HS-27A (cell line): ENCODE results near the gene CHRD.

ENCODE experiments used
- DNase-seq: peaks from one replicate; pipeline ENCODE4 v3.0.0-alpha.2; 2012; ENCODE audit warnings: low read depth, missing footprints

CHRD gene

GRCh38 chr3:184382326-184383032, 2.6 kb downstream of the CHRD start:
- DNase-seq: no peak

GRCh38 chr3:184383033-184383740, 3.3 kb downstream of the CHRD start:
- no peak for DNase-seq

- no peak for DNase-seq
These were observed 4.5 kb downstream of the CHRD start for GRCh38 chr3:184384342-184384741.

- no peak for DNase-seq
These were observed 5.1 kb downstream of the CHRD start for GRCh38 chr3:184384856-184385422.

- DNase-seq: no peak
These were observed 6.4 kb downstream of the CHRD start for GRCh38 chr3:184386047-184386806.

- DNase-seq: no peak
These were observed 7.4 kb downstream of the CHRD start for GRCh38 chr3:184387174-184387714.

GRCh38 chr3:184388164-184388935, 8.5 kb downstream of the CHRD start:
- DNase-seq: no peak

GRCh38 chr3:184388936-184389230, 9.0 kb downstream of the CHRD start:
- no peak for DNase-seq

GRCh38 chr3:184389384-184389783, 9.5 kb downstream of the CHRD start:
- no peak for DNase-seq

GRCh38 chr3:184389935-184390528, 10.2 kb downstream of the CHRD start:
- DNase-seq: no peak

GRCh38 chr3:184391266-184391665, 11.4 kb downstream of the CHRD start:
- DNase-seq: no peak

GRCh38 chr3:184395320-184395660, 15.4 kb downstream of the CHRD start:
- DNase-seq: no peak

GRCh38 chr3:184399410-184399809, 19.6 kb downstream of the CHRD start:
- peak; percentile 14 for DNase-seq

GRCh38 chr3:184405075-184406030, 25.5 kb downstream of the CHRD start:
- DNase-seq: no peak

- DNase-seq: no peak
These were observed 29.6 kb downstream of the CHRD start for GRCh38 chr3:184409331-184409926.

- no peak for DNase-seq
These were observed 30.2 kb downstream of the CHRD start for GRCh38 chr3:184409946-184410500.

GRCh38 chr3:184414418-184415202, 34.8 kb downstream of the CHRD start:
- DNase-seq: no peak

- no peak for DNase-seq
These were observed 35.3 kb downstream of the CHRD start for GRCh38 chr3:184415203-184415490.
